GM12892 (cell line): ENCODE results near the gene BDP1. TPM values are rescaled to one million over a fixed set of nuclear protein-coding genes. Genes with fewer than 3 reads are reported as not detected.
A peak's percentile ranks its signal among the peaks of the same experiment; 100 is the strongest.
"Not testable (repeated sequence)": the region's sequence is repeated elsewhere in the genome, so short reads cannot be mapped to it uniquely, and the experiment has no call there.

Experiments
- DNase-seq: peaks from one replicate; pipeline ENCODE4 v3.0.0; 2011; ENCODE audit not compliant: insufficient read length
- FAIRE-seq: peaks from 2 replicates; lab custom pipeline; 2011; peaks lifted over from hg19 to GRCh38; lab: Jason Lieb, UNC
- POLR2A ChIP-seq: IDR thresholded peaks from 2 replicates; pipeline ENCODE4 v1.6.1; 2011; ENCODE audit warnings: low read depth, low read length, control low read depth
- POLR2AphosphoS5 ChIP-seq: IDR thresholded peaks from 2 replicates; pipeline ENCODE4 v1.6.1; 2011; ENCODE audit warnings: low read depth, low read length, control low read depth
- TAF1 ChIP-seq: IDR thresholded peaks from 2 replicates; pipeline ENCODE4 v1.6.1; 2011; ENCODE audit warnings: low read depth, mild to moderate bottlenecking, control low read depth, low read length, borderline replicate concordance
- polyA plus RNA-seq: library from polyadenylated mRNA; unstranded; fragments of >200 nt; gene quantifications from one replicate; pipeline ENCODE4 v1.2.1, GENCODE V29; 2012; ENCODE audit warnings: missing spikeins, inconsistent platforms; ENCODE audit not compliant: missing spikeins

Gene BDP1, protein sequence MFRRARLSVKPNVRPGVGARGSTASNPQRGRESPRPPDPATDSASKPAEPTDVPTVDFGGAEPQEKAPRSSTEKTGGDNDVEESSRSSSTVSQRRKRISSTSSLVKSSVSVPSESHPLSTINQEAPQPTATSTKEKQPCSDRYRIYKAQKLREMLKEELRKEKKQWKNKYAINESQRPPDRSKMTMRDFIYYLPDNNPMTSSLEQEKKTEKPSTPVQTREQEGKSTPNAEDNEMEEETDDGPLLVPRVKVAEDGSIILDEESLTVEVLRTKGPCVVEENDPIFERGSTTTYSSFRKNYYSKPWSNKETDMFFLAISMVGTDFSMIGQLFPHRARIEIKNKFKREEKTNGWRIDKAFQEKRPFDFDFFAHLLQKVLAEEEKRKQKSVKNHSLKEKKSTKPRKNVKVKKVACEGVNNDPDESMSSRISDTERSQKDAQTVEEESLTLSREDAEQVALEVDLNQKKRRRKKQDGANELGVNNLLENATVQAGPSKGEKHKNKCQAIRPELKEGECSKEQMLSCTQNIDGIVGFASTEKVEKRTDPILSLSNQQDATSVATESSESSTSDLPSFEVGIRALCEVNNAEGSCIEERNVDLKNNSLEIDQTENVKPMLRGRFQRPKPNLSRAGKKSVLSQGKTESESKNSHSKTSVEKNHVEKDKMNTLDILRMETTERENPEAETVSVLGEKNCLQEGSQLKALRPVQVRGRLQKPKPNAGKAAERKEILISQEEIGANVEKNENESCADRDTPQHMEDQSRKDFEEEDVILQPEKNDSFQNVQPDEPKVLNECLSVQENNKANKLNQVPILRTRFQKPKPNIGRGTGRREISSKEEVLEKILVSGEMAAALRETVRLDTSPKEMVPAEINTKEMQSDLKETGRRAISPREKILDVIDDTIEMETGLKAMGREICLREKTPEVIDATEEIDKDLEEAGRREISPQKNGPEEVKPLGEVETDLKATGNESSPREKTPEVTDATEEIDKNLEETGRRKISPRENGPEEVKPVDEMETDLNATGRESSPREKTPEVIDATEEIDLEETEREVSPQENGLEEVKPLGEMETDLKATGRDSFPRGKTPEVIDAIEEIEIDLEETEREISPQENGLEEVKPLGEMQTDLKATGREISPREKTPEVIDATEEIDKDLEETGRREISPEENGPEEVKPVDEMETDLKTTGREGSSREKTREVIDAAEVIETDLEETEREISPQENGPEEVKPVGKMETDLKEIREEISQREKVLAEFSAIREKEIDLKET (N-terminal part only)
- 15.1 TPM for polyA plus RNA-seq

DNA sequence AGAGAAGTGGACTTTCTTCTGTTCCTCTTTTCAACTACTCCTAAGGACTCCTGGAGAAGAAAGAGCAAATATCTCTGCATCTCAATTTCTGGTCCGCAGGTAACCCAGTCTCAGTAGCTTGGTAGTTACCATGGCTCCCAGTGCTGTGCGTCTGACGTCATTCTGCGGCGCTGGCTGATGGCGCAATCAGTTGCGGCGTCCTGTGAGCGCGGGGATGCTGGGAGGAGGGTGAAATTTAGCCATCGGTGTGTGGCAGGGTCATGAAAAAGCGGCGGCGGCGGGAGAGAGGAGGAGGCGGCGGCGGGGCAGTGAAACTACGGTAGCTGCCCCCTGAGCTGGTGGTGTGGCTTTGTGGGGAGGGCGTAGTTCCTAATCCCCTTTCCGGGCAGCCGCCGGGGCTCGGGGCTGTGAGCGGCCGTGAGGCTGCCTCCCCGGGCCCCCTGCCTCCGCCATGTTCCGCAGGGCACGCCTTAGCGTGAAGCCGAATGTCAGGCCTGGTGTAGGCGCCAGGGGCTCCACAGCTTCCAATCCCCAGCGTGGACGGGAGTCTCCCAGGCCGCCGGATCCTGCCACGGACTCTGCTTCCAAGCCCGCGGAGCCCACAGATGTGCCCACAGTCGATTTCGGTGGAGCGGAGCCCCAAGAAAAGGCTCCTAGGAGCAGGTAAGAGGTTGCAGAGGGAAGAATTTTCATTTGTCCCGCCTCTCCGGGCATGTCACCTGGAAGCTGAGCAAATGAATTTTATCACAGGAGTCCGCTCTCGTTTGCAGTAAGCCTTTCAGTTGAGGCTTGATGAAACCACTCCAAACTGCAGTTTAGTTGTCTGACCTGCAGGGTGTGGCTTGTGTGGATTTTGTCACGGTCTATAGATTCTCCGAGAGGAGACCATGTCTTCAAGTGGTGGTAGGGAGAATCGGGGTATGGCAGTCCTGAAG lies at the start of gene BDP1:
Gene BDP1, plus strand, starts transcription at position 225 of the 935 bp plus-strand sequence. Its CDS starts 227 bp downstream, at position 452.
- peak; percentile 68 for DNase-seq
- FAIRE-seq = peak; percentile 98
- TF ChIP-seq POLR2A = peak; percentile 76; the same call in 1 of the 2 replicates
- TF ChIP-seq POLR2AphosphoS5 = peak; percentile 61
- 0 out of 2 replicates have a peak, but pooled peaks have one; percentile 43 for TF ChIP-seq TAF1

DNA sequence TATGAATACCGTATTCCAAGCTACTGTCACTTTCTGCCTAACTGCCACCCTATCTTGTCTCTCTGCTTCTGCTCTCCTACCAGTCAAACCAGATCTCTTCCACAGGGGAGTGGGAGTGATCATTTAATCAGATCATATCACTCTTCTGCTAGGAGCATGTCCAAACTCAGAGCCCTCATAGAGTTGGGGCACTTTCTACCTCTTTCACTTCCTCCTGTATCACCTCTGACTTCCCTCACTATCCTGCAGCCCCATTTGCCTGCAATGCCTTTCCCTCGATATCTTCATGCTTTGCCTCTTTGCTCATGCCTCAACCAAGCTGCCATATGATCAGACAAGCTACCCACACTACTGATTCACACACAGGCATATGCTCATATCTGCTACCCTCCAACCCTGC lies 45.4 kb upstream of the BDP1 start:
- not testable (repeated sequence) for DNase-seq, FAIRE-seq

DNA sequence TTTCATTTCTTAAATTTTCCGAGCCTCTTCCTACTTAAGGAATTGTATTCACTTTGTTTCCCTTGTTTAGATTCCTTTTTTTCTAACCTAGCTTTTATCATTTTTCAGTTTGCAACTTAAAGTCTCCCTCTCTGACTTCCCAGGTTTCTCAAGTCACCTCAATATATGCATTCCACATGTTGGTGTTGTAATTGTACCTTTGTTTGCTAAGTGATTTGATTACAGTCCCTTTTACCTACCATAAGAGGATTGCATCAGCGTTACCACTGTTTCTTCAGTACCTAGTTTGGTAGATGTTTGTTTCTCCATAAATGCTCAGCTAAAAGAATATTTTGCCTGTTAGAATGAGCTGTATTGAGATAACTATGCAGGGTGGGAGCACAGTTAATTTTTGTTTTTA lies 39.8 kb upstream of the BDP1 start:
- FAIRE-seq, DNase-seq: not testable (repeated sequence)

DNA sequence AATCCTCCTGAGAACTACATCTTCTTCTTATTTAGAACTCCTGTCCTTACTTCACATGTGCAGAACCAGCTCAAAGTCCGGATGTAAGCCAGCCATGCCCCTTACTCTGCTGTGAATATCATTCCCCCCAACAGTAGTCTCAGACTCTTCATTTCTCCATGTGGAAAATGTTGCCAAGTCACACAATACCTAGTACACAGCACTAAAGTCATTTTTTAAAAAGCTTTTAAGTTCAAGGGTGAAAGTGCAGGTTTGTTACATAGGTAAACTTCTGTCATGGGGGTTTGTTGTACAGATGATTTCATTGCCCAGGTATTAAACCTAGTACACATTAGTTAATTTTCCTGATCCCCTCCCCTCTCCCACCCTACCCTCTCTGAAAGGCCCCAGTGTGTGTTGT lies 37.4 kb upstream of the BDP1 start:
- not testable (repeated sequence) for FAIRE-seq, DNase-seq

DNA sequence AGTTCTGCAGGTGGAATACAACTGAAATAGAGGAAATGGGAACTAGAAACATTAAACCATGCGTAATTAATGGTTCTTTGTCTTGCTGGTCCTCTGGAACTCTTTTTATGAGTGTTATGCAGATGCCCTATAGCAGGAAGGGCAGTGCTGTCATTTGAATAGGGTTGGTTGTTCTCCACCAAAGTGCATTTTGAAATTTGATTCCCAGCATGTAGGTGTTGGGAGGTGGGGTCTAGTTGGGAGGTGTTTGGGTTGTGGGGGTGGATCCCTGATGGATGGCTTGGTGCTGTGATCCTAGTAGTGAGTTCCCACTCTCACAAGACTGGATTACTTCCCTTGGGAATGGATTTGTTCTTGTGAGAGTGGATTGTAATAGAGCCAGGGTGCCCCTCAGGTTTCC lies 34.2 kb upstream of the BDP1 start:
- FAIRE-seq, DNase-seq: not testable (repeated sequence)

DNA sequence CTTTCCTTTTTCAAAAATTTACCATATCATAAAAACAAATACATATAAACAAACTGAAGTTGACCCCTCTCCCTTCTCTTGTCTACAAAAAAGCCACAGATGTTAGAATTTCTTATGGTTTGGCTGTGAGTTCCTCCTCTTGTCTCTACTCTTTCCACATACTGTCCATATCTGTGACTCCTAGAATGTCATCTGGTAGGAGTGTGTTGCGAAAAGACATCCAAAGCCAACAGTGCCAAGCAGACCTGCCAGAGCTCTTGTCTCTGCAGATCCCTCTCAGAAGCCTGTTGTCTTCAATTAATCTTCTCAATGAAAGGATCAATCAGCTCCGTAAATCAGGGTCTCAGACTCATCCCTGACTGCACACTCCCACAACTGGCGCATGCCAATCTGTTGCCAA lies 31.6 kb upstream of the BDP1 start:
- not testable (repeated sequence) for DNase-seq, FAIRE-seq

DNA sequence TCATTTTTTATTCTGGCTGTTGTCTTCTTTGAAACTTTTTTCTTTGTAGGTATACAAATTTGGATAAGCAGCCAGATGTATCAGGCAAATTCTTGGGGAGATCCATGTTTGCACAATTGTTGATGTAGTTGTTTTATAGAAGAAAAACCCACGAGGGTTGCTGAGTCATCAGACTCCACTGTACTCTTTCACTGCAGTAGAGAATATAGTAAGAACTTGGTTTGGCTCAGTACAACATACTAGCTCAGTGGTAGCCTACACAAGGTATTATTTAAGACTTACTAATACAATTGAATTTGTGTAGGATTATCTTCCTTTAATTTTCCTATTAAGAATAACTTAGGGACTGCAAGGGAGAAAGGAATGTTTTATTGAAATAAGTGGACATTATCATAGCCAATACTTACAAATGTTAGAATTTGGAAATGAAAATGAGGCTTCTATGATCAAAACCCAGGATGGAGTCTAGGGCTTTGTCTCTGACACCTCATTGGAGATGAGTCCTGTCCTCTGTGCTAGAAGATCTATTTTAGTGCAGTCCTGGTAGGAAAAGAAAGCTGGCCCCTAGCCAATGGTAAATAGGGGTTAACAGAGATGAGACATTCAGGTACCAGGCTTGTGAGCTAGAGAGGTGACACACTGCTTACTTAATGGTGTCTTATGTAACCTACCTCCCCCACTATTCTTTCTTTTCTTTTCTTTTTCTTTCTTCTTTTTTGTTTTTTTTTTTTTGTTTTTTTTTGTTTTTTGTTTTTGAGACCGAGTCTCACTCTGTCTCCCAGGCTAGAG lies 28.6 kb upstream of the BDP1 start:
- FAIRE-seq, DNase-seq: not testable (repeated sequence)

DNA sequence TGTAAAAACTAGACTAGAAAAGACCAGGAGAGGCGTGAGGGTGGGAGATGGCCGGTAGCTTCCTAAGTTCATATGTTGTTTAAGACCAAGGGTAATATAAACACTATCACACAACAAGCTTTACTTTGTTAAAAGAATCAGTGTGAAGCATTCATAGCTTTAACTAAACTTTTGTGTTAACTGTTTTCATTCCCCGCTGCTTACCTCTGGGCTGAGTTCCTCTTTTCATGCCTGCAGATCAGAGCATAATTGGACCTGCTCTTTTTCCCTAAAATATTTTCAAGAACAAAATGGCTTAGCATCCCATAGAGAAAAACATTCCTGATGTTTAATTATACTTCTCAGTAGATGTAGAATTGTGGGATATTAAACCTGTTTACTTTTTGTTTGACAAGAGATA lies 23.0 kb upstream of the BDP1 start:
- not testable (repeated sequence) for FAIRE-seq, DNase-seq

DNA sequence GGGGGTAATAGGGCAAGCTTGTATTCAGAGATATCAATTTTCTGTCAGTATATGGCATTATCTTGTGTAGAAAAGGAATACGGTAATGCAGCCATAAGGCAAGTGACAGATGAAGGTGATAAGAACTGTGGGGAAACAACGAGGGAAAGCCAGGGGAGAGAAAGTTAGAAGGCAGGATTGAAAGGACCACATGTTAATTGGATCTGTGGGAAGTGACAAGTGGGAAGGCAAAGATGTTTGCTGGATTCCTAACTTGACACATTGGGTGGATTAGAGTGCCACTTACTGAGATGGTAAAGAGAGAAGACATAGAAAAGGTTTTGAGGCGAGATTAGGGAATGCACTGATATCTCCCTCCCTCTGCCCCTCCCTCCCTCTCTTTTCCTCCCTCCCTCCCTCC lies 20.6 kb upstream of the BDP1 start:
- FAIRE-seq = not testable (repeated sequence)

DNA sequence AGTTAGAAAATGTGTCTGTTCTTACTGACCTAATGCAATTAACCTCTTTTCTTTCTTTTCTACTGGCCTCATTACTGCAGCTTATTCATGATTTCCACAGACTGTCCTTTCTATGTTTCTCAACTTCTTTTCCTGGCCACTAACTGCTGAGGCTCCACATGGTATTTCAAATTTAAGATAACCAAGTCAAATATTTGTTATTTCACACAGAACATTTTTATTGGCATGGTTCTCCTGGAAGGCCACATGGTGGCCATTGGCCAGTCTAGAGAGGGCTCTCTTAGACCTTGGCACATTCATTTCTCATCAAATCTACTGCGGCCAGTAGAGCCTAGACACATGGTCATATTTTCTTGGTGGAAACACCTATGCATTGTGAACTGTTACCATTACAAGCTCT lies 13.9 kb upstream of the BDP1 start:
- FAIRE-seq, DNase-seq: not testable (repeated sequence)

More for the DNA sequence above, 20.6 kb upstream of the BDP1 start:
- DNase-seq = not testable (repeated sequence)

DNA sequence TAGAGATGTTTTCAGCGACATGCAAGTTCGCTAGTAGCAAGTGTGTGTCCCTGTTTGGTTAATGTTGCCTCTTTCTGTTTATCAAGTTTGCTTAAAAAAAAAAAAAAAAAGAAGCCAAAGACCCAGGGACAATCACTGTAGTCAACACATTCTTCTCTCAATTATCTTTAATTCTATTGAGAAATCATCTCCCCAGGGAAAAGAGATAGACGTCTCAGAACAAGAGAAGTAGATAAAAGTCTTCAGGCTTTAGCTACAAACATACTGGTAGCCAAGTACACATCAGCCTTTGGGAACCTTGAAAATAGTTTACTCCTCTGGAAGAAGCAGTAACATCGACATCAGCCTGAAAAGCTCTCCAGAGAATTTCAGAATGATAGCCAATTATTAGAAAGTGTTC lies 11.6 kb upstream of the BDP1 start:
- not testable (repeated sequence) for DNase-seq, FAIRE-seq

DNA sequence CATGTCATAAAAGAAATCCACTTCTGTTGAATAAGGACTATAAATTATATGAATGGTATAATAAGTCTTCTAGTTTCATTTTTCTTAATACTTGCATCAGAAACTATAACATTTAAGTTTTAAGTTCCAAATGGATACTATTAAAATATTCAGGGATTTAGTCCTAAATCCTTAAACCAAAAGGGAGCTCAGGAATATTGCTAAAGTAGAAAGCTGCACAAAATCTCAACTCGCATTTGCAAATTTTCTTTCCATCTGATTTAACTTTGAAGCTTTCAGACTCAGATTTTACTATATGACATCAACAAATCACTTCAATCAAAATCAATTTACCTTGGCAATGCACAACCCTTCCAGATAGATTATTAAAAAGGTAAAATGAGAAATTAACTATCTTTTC lies 10.4 kb upstream of the BDP1 start:
- FAIRE-seq, DNase-seq: not testable (repeated sequence)

DNA sequence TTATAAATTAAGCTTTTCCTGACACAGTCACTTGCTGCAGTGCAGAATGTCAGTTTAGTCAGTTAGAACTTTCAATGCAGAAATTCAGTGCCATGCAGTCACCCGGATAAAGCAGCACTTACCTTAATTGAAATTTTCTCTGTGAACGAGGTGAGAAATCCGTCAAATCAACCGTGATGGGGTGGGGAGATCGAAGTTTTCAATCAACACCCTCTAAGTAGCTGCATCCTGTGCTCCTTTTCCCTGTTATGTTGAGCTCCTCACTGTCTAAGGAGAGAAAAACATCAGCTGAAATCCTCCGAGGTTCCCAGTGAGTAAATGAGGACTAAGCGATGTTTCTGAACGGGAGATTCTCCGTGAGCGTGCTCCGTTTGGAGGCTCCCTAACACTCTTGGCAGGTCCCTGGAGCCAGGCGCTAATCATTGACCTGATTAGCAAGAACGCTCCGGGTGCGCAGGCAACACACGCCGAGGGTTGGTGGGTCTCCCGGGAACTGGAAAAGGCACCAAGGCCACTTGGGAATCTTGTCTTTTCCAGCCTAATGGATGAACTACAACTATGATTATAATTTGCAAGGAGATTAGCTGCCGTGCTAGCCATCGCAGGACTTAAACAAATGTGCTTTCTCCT lies 9.8 kb upstream of the BDP1 start:
- FAIRE-seq = not testable (repeated sequence)

DNA sequence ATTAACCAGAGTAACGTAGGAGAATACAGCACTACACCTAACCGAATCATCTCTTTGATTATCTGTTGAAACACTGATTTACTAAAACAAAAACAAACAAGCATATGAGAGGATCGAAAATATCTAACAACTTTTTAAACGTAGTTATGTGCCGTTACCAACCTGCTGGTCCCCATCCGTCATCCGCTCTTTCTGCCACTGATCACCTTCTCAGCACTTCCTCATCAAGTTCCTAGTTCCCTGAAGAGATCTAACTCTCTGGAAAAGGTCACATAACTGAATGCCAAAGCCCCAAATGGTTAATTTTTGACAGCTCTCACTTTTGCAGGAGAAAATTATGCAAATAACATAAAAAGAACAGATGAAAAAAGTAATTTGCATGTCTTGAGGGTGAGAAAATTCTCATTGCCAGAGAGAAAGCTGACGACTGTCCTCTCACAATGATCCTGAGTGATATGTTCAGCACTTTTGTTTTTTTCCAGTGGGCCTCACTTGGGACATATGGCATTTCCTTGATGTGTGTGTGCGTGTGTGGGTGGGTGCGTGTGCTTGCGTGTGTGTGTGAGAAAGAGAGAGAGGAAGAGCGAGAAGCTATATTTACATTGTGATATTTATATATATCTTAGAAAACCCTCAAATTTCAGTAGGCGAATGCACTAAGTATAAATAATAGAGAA lies 8.8 kb upstream of the BDP1 start:
- DNase-seq, FAIRE-seq: not testable (repeated sequence)

More for the DNA sequence above, 9.8 kb upstream of the BDP1 start:
- not testable (repeated sequence) for DNase-seq

DNA sequence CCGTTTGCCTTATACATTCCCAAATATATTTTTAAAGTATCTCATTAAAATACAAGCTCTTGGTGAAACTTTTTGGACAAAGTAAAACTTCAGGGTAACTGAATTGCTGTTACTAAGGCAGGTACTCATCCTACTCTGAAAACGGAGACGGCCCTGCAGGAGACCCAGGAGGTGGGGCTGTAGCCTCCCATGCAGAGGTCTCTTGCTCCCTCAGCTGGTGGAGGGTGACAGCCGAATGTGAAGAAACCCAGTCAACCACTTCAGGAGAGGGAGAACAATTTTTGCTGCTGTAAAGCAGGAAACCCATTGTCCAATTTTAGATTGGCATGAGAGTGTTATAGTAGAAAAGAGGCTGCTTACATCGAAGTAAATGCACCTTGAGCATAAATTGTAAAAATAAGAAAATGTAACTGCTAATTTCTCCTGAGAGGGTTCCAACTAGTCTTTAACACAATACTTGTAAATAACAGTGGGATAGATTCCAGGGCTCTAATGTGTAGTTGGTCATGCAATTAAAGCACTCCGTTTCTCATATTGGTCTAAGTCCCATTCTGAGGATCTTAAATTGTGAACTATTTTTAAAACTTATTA lies 8.1 kb upstream of the BDP1 start:
- FAIRE-seq = peak; percentile 68
- not testable (repeated sequence) for DNase-seq
